H7 (cell line): ENCODE results near the gene SLC23A3. TPM values are rescaled to one million over a fixed set of nuclear protein-coding genes. Genes with fewer than 3 reads are reported as not detected.

Experiments used
- DNase-seq: peaks from one replicate; pipeline ENCODE4 v3.0.0; 2012
- H3K27me3 ChIP-seq: 2 replicates; pipeline ENCODE4 v1.6.0; 2011; ENCODE audit warnings: mild to moderate bottlenecking, low read length; ENCODE audit not compliant: control insufficient read depth, insufficient read depth
- H3K36me3 ChIP-seq: replicated peaks from 2 replicates; pipeline ENCODE4 v1.5.1; 2011; ENCODE audit warnings: low read length; ENCODE audit not compliant: control insufficient read depth, insufficient read depth
- H3K4me3 ChIP-seq: 2 replicates; pipeline ENCODE4 v1.5.1; 2011; ENCODE audit warnings: low read depth, mild to moderate bottlenecking, control low read depth, low read length, moderate library complexity; ENCODE audit not compliant: insufficient read depth
- total RNA-seq: library from RNA; depleted of rRNA; stranded (reverse); fragments of >200 nt; shearing (Covaris generic); gene quantifications from 2 replicates; pipeline ENCODE4 v1.2.3, GENCODE V29; 2014

SLC23A3 gene
- total RNA-seq, 1 experiment from 2014 or later: not detected

DNA sequence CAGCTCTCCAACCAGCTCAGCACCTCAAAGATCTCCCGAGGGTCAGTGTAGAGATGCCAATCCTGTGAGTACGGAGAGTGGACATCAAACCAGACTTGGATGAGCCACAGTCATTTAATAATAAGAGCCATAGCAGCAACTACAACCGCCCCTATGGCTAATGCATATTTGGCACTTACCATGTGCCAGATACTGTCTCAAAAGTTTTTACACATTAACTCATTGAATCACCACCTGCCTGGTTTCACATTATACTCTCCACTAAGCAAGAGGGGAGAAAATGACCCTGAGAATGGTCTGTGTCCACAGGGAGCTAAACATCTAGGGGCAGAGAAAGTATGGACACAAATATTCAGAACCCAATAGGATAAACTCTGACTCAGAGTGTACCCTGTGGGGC lies 4.3 kb upstream of the SLC23A3 start:
- Histone ChIP-seq H3K27me3 (no peaks in the 10 kb centered on the region; the same call in 1 of the 2 replicates), H3K4me3 (no peak overlapping the region), H3K36me3 (peaks cover 4% of the 10 kb centered on the region)
- no peak for DNase-seq

DNA sequence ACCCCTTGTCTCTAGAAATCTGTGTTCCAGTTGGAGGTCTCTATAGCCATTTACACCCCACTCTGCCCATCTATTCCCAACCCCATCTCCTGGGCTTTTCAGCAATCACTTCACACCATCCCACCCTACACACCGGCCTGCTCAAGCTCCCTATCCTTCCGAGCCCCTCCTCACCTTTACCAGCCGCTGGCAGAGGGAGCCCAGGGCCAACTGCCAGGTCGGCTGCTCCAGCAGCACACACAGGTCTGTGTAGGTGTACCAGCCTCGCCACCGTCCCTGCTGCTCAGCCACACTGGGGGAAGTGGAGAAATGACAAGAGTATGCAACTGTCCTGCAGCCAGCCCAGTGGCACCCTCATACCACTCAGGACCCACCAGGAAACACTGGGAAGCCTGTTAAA lies 3.3 kb upstream of the SLC23A3 start:
- peaks cover 4% of the 10 kb centered on the region for H3K36me3 ChIP-seq

DNA sequence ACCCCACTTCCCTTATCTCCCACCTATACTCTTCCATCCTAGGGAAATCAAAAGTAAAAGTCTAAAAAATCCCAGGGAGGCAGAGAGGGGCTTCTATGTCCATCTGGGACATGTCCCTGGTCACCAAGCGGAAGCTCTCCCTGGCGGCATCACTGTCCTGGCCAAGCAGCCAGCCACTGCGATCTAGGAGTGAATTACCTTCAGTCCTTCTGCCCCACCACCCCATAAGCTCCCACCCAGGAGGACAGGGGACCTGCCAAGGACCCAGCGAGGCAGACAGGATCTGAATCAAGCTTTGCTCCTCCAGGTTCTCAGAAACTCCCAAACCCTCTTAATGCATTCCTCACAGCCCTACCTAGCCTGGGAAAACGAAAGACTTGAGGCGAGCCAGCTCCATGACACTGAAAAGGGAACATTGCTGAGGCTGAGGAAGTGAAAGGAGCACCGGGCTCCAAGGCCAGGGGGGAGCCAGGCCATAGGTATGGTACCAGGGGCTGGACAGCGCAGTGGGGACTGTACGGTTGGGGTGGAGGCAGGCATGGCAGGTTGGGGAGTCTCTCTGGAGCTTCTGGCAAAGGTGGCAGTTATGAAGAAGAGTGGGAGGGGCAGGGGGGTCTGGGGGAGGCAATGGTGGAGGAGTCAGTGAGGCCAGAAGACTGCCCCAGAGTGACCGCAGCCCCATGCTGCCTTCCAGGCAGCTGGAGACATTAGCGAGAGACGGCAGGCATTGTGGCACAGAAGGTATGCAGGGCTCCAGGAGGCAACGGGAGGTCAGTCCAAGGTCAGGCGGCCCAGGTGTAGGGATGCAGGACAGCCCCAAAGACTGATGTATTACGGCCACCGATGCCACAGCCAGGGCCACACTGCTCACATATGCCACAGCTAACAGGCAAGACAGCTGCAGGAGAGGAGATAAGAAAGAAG lies 2.7 kb upstream of the SLC23A3 start:
- peak; percentile 21 for DNase-seq
- Histone ChIP-seq H3K36me3 (peaks cover 4% of the 10 kb centered on the region), H3K4me3 (no peak overlapping the region), H3K27me3 (no peaks in the 10 kb centered on the region; the same call in 1 of the 2 replicates)

More for the DNA sequence above, 3.3 kb upstream of the SLC23A3 start:
- Histone ChIP-seq H3K27me3 (no peaks in the 10 kb centered on the region; the same call in 1 of the 2 replicates), H3K4me3 (no peak overlapping the region)
- DNase-seq: no peak

DNA sequence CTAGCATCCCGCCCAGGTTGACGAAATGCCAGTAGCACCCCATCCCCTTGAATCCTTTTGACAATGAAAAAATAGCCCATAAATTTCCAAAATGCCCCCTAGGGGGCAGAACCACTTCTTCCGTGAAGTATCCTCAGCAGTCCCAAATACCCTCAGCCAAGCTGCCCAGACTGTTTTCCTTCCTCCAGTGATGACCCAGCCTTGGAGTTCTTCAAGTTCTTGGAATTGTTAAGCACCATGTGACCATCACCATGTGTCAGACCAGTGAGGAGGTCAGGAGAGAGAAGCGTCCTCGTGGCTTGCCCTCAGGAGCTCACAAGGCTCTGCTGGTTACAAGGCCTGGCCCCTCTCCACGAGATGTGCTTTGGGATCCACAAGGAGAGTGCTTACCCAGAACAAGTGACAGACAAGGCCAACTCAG lies 1.4 kb upstream of the SLC23A3 start:
- Histone ChIP-seq H3K36me3 (peaks cover 4% of the 10 kb centered on the region), H3K4me3 (no peak overlapping the region), H3K27me3 (no peaks in the 10 kb centered on the region; the same call in 1 of the 2 replicates)
- DNase-seq: peak; percentile 80

DNA sequence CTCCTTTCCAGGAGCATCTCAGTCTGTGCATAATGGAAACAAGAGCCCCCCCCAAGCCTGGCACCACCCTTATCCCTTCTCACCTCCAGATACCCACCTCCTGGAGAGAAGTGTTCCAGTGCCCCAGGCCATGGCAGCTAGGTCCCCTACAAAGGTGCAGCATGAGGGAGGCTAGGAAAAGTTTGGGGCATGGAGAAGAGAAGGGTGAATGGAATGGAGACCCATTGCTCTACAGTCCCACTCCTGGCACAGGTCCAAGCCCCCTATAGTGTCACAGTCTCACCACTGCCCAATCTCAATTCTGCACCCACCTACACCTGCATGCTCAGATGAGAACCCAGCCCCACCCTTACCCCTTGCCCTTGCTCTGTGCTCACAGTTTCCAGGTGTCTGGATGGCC lies 897 bp downstream of the SLC23A3 start:
- peaks cover 1% of the 10 kb centered on the region; the same call in 1 of the 2 replicates for H3K27me3 ChIP-seq
- DNase-seq: no peak
- no peaks in the 10 kb centered on the region; the same call in 1 of the 2 replicates for H3K36me3 ChIP-seq
- H3K4me3 ChIP-seq: no peak overlapping the region

DNA sequence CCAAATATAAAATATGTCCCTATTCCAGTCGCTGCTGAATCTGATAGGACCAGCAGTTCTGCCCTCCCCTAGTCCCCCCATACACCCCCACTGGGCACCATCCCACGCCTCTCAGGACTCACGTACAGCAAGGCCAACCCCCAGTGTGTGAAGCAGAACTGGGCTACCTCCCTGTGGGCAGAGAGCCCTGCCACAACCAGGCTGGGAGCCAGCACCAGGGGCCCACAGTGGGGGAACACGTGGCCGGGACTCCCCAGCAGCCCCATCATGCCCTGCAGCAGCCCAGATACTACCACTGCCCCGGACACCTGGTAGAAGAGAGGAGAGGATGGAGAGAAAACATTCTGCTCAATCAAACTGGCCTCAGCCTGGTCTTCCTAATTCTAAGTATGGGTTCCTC lies 1.3 kb downstream of the SLC23A3 start:
- H3K36me3 ChIP-seq: no peaks in the 10 kb centered on the region; the same call in 1 of the 2 replicates
- H3K27me3 ChIP-seq: peaks cover 1% of the 10 kb centered on the region; the same call in 1 of the 2 replicates
- no peak for DNase-seq
- no peak overlapping the region for H3K4me3 ChIP-seq

DNA sequence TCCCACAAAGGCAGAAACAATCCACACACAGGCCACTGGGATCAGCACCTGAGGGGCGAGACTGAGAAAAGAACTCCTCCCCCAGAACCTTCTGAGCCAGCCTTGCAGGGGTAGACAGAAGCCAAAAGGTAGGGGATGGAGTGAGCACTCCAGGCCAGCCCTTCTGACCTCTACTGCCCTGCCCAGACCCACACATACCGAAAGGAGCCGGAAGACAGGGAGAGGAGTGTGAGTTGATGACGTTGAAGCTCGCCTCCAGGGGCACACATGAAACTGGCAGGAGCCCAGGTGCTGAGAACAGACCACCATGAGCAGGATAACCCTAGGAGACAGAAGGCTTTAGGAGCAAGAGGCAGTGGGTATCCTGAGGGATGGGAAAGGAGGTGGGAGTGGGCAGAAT lies 1.8 kb downstream of the SLC23A3 start:
- Histone ChIP-seq H3K4me3 (no peak overlapping the region), H3K27me3 (peaks cover 1% of the 10 kb centered on the region; the same call in 1 of the 2 replicates), H3K36me3 (no peaks in the 10 kb centered on the region; the same call in 1 of the 2 replicates)
- DNase-seq: peak; percentile 23

DNA sequence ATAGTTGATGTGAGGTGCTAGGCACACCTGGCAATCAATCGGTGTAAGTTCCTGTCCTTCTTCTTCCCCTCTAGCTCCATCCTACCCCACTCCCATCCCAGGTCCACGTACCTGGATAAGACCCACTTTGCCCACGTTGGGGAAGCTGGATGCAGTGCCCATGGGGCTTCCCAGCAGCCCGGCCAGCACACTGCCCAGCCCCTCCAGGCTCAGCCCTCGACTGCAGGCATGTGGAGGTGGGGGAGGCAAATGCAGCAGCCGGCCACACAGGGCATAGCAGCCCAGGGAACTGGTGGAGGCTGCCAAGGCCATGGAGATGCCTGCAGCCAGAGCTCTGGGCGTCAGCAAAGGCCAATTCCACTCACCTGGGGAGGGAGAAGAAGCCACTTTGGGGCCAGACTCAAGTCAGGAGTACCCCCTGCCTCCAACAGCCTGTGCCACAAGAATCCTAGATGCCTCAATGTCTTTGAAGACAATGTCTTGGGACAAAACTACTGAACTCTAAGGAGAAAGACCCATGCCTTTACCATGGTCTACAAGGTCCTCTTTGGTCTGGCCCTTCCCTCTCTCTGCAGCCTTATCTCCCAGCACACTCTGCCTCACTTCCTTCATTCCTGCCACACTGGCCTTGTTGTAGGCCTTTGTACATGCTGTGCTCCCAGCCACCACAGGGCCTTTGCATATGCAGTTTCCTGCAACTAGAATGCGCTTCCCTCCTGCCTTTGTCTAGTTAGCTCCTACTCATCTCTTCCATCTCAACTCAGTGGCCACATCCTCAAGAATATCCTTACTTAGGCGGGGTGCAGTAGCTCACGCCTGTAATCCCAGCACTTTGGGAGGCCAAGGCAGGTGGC lies 4.5 kb downstream of the SLC23A3 start:
- H3K4me3 ChIP-seq: no peak overlapping the region
- H3K27me3 ChIP-seq: peaks cover 1% of the 10 kb centered on the region; the same call in 1 of the 2 replicates
- H3K36me3 ChIP-seq: no peaks in the 10 kb centered on the region
- DNase-seq: peak; percentile 25

DNA sequence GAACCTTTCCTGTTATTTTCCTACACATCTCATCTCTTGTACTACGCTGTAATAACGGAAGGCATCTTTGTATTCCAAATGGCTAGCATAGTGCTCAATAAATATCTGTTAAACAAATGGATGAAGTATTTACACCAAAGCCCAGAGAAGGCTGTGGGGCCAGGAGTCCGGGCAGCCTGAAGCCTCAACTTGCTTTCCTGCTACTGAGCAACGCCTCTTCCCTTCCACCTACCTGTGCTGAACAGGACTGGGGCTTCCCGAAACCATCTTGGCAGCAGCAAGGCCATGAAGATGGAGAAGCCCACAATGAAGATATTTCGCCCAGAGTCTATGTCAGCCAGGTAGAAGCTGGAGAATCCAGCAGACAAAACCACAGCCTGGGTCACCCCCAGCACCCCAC lies 6.7 kb downstream of the SLC23A3 start:
- no peak overlapping the region for H3K4me3 ChIP-seq

DNA sequence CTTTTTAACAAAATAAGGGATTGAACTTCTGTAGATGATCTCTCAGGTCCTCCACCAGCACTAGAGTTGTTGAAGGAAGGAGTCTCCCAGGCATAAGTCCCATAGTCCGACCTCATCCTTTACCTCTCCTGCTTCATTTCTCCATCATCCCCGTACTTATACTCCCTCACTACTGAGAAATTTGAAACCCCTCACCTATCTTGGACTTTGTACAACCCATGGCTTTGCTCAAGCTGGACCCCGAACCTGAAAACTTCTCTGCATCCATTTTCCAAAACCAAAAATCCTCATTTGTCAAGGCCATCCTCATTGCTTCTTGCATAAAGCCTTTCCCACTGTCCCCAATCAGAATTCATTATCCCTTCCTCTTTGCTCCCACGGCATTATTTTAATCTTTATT lies 8.7 kb downstream of the SLC23A3 start:
- no peaks in the 10 kb centered on the region for H3K36me3 ChIP-seq
- peaks cover 1% of the 10 kb centered on the region; the same call in 1 of the 2 replicates for H3K27me3 ChIP-seq
- no peak for DNase-seq
- peak overlapping the region; percentile 73 for H3K4me3 ChIP-seq

More for the DNA sequence above, 6.7 kb downstream of the SLC23A3 start:
- Histone ChIP-seq H3K36me3 (no peaks in the 10 kb centered on the region), H3K27me3 (peaks cover 1% of the 10 kb centered on the region; the same call in 1 of the 2 replicates)
- DNase-seq: no peak

DNA sequence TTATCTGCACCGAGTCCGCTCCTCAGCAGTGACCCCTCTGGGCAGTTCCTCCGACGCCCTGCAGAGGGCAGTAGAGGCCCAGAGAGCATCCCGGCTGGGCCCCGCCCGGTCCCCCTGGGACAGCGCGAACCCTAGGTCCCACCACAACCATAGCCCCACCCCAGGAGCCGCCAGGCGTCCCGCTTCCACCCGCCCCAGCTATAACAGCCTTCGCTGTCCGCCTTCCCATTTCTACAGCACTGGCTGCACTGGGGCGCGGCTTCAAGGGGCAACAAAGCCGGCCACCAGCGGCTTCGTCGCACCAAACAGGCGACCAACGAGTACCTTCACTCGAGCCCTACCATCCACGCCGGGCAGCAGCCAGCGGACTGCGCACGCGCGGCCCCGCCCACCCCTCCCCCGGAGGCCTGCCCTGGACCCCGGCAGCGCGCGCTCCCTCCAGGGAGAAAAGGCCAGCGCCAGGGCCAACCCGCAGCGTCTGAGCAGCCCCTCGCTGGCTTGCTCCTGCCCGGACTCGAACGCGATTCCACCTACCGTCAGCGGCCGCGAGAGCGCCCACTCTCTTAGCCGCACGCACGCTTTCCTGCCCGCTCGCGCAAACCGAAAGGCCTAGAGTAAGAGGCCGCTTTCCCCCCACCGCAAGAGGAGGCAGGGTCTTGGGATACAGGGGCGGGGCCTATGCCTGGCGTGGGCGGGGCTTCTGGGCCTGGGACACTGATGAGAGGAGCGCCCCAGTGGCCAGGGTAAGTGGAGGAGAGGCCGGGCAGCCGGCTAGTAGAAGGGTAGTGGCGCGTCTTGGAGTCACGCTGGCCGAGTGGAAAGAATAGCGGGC lies 9.4 kb downstream of the SLC23A3 start, which contains the start of gene NHEJ1:
Gene NHEJ1 (minus strand): TSS at position 630 of the 832 bp plus-strand sequence. CDS start 2,453 bp downstream, outside the sequence.
- H3K4me3 ChIP-seq: peak within 1 kb of the TSS; percentile 73
- DNase-seq: peak; percentile 99
- peaks cover 1% of the 10 kb centered on the region; the same call in 1 of the 2 replicates for H3K27me3 ChIP-seq
- H3K36me3 ChIP-seq: no peaks in the 10 kb centered on the region

DNA sequence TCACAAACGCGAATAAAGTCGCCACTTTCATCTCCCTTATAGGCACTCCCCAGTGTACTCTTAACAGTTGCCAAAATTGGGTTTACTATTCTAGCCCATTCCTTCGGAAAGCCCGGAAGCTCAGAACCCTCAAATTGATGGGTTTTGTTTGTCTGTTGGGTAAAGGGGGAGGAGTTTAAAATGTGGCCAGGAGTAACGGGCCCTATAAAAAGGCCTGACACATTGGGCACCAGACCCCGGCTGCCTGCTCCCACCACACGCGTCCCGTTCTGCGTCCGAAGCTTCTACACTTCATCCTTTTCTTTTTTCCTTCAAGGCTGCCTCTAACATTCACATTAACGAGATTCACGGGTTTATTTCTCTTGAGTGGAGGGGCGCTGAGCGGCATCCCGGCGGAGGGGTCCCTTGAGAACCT lies 10.1 kb downstream of the SLC23A3 start:
- no peak for DNase-seq

DNA sequence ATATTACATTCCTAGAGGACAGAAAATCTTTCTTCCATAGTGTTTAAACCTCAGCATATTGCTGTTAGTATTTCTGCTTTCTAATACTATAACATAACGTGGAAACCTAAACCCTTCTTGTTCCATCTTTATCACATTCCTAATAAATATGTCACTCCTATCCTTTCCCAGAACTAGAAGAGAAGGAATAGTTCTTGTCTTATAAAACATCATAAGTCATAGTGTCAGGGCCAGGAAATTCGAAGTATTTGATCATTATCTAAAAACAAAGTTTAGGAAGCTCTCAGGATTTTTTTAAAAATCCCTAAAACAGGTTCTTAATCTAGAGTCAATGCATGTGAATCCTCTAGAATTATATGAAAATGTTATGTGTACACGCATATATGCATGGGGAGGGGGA lies 11.2 kb downstream of the SLC23A3 start:
- Histone ChIP-seq H3K27me3 (no peaks in the 10 kb centered on the region; the same call in 1 of the 2 replicates), H3K4me3 (no peak overlapping the region), H3K36me3 (no peaks in the 10 kb centered on the region)
- no peak for DNase-seq

More for the DNA sequence above, 10.1 kb downstream of the SLC23A3 start:
- no peaks in the 10 kb centered on the region for H3K36me3 ChIP-seq
- peaks cover 1% of the 10 kb centered on the region; the same call in 1 of the 2 replicates for H3K27me3 ChIP-seq
- peak overlapping the region; percentile 73 for H3K4me3 ChIP-seq
